CD14-positive monocyte (primary cell): ENCODE results near the gene UBE2H. TPM values are rescaled to one million over a fixed set of nuclear protein-coding genes. Genes with fewer than 3 reads are reported as not detected.

ENCODE experiments used
- DNase-seq, 3 donors: peaks; one replicate each; pipeline ENCODE4 v3.0.0-alpha.2; 2011 to 2022
- H2AFZ ChIP-seq: 2 replicates; pipeline ENCODE4 v1.6.0; 2012; ENCODE audit warnings: mild to moderate bottlenecking, low read depth, low read length, inconsistent platforms; ENCODE audit not compliant: insufficient read depth, poor library complexity, severe bottlenecking
- H3K27ac ChIP-seq, 2 donors: 1 replicate in 1 of 2; 2 replicates in 1 of 2; pipeline ENCODE4 v1.5.1; 2012 to 2013; ENCODE audit warnings: low read length in 2 of 2, control low read depth in 1 of 2, inconsistent platforms in 1 of 2, low read depth in 1 of 2, mild to moderate bottlenecking in 1 of 2
- H3K27me3 ChIP-seq, 2 donors: one replicate each; pipeline versions ENCODE4 v1.6.0 to v1.6.1; 2011 to 2013; ENCODE audit warnings: low read length in 2 of 2; ENCODE audit not compliant: control insufficient read depth in 2 of 2, insufficient read depth in 2 of 2
- H3K36me3 ChIP-seq, 2 donors: replicated peaks in 1 of 2; 1 replicate in 1 of 2; 2 replicates in 1 of 2; pipeline versions ENCODE4 v1.5.1 to v1.6.1; 2012 to 2013; ENCODE audit warnings: low read length in 2 of 2, control low read depth in 1 of 2, inconsistent platforms in 1 of 2, mild to moderate bottlenecking in 1 of 2; ENCODE audit not compliant: insufficient read depth in 2 of 2, control insufficient read depth in 1 of 2
- H3K4me1 ChIP-seq, 2 donors: 1 replicate in 1 of 2; 2 replicates in 1 of 2; pipeline versions ENCODE4 v1.5.1 to v1.6.1; 2012 to 2013; ENCODE audit warnings: low read length in 2 of 2, control low read depth in 1 of 2, inconsistent platforms in 1 of 2, mild to moderate bottlenecking in 1 of 2, moderate library complexity in 1 of 2; ENCODE audit not compliant: insufficient read depth in 2 of 2, control insufficient read depth in 1 of 2
- H3K4me2 ChIP-seq: replicated peaks from 2 replicates; pipeline ENCODE3; 2012; ENCODE audit warnings: low read length, moderate library complexity, mild to moderate bottlenecking; ENCODE audit not compliant: poor library complexity, severe bottlenecking; ENCODE audit errors: extremely low read depth
- H3K4me3 ChIP-seq, 3 experiments: fragments of 200-600 bp in 1 of 3; sonication (generic) in 1 of 3; replicated peaks in 1 of 3; 1 replicate in 2 of 3; 2 replicates in 1 of 3; pipeline ENCODE4 v1.5.1; 2011 to 2013; ENCODE audit warnings: low read length in 3 of 3, mild to moderate bottlenecking in 3 of 3, control low read depth in 2 of 3, low read depth in 2 of 3, inconsistent platforms in 1 of 3, moderate library complexity in 1 of 3
- H3K79me2 ChIP-seq: 2 replicates; pipeline ENCODE4 v1.6.0; 2012; ENCODE audit warnings: mild to moderate bottlenecking, control low read depth, inconsistent platforms, low read length, moderate library complexity; ENCODE audit not compliant: insufficient read depth
- H3K9ac ChIP-seq: 2 replicates; pipeline ENCODE4 v1.6.0; 2017; ENCODE audit warnings: low read length, mild to moderate bottlenecking; ENCODE audit not compliant: insufficient read depth, poor library complexity, severe bottlenecking
- H3K9me3 ChIP-seq, 2 donors: replicated peaks in 1 of 2; 1 replicate in 1 of 2; 2 replicates in 1 of 2; pipeline versions ENCODE4 v1.5.1 to v1.6.1; 2012 to 2013; ENCODE audit warnings: low read length in 2 of 2, control low read depth in 1 of 2; ENCODE audit not compliant: control insufficient read depth in 1 of 2, insufficient read depth in 1 of 2
- H4K20me1 ChIP-seq: 2 replicates; pipeline ENCODE4 v1.6.0; 2012; ENCODE audit warnings: mild to moderate bottlenecking, low read length, control low read depth, moderate library complexity; ENCODE audit not compliant: insufficient read depth
- H3K27ac Mint-ChIP-seq, 7 donors: one replicate each; pipeline ENCODE4 v1.8.0; 2020; ENCODE audit warnings: mild to moderate bottlenecking in 7 of 7, mixed read lengths in 7 of 7, moderate library complexity in 6 of 7, inconsistent platforms in 2 of 7
- H3K27me3 Mint-ChIP-seq, 3 donors: one replicate each; pipeline ENCODE4 v1.8.0; 2021 to 2022; ENCODE audit warnings: low read depth in 3 of 3, mild to moderate bottlenecking in 3 of 3, mixed read lengths in 3 of 3, moderate library complexity in 3 of 3, inconsistent platforms in 1 of 3
- H3K36me3 Mint-ChIP-seq, 2 donors: one replicate each; pipeline ENCODE4 v1.8.0; 2020; ENCODE audit warnings: mixed read lengths in 2 of 2, inconsistent platforms in 1 of 2, mild to moderate bottlenecking in 1 of 2
- H3K4me1 Mint-ChIP-seq: one replicate; pipeline ENCODE4 v1.8.0; 2020; ENCODE audit warnings: mild to moderate bottlenecking, mixed read lengths
- H3K4me3 Mint-ChIP-seq, 2 donors: one replicate each; pipeline ENCODE4 v1.8.0; 2020; ENCODE audit warnings: mild to moderate bottlenecking in 2 of 2, mixed read lengths in 2 of 2, moderate library complexity in 1 of 2
- H3K9me3 Mint-ChIP-seq, 7 donors: one replicate each; pipeline ENCODE4 v1.8.0; 2020 to 2022; ENCODE audit warnings: mixed read lengths in 7 of 7, mild to moderate bottlenecking in 6 of 7, moderate library complexity in 6 of 7, inconsistent platforms in 2 of 7
- WGBS: methylation state at CpG from one replicate; pipeline ENCODE4 v1.1.5; 2013; ENCODE audit warnings: missing lambda C conversion rate; ENCODE audit not compliant: insufficient coverage; 5-methylcytosine and 5-hydroxymethylcytosine counted together
- intact Hi-C, 2 donors: fragments of 100-400 bp; cut with micrococcal nuclease; formaldehyde crosslinking; loops; one replicate each; pipeline versions ENCODE4 v1.15.0 to v1.15.1; 2023
- polyA plus RNA-seq, 3 donors: library from polyadenylated mRNA; depleted of rRNA in 1 of 3; unstranded in 2 of 3; stranded (reverse) in 1 of 3; fragments of 300-500 nt in 2 of 3; fragments of >200 nt in 1 of 3; fragmentation: Illumina TruSeq in 2 of 3; gene quantifications; 1 replicate in 2 of 3; 2 replicates in 1 of 3; pipeline ENCODE4 v1.2.3, GENCODE V29; 2012 to 2021
- TF ChIP-seq, protein P1 (sequence below): fragments of 200-600 bp; IDR thresholded peaks from one replicate; pipeline ENCODE4 v1.8.0; 2022; ENCODE audit warnings: antibody characterized with exemption, mild to moderate bottlenecking

The UBE2H gene
- polyA plus RNA-seq, 3 donors, result 12.6 to 26.0 (median 16.0) TPM

DNA sequence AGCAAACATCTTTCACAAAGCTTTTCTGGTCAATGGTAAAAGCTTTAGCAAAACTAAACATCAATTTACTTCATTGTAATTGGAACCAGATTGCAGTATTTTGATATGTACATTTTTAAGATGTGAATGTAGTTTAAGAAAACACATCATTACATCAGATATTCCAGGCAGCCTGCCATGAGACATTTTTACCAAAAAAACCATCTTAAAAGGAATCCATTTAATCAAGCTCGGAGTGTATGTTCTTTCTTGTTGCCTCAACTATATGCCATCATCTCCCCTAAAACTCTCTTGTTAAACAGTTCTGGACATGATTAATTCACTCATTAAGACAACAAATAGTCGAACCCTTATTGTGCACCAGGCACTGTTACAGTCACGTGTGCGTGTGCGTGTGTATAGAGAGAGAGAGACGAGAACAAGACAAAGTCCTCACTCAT is 97.5 kb downstream of the UBE2H start:
- TF ChIP-seq, protein P1, sequence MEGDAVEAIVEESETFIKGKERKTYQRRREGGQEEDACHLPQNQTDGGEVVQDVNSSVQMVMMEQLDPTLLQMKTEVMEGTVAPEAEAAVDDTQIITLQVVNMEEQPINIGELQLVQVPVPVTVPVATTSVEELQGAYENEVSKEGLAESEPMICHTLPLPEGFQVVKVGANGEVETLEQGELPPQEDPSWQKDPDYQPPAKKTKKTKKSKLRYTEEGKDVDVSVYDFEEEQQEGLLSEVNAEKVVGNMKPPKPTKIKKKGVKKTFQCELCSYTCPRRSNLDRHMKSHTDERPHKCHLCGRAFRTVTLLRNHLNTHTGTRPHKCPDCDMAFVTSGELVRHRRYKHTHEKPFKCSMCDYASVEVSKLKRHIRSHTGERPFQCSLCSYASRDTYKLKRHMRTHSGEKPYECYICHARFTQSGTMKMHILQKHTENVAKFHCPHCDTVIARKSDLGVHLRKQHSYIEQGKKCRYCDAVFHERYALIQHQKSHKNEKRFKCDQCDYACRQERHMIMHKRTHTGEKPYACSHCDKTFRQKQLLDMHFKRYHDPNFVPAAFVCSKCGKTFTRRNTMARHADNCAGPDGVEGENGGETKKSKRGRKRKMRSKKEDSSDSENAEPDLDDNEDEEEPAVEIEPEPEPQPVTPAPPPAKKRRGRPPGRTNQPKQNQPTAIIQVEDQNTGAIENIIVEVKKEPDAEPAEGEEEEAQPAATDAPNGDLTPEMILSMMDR, result no peak
- H3K9me3 Mint-ChIP-seq, result no peaks in the 10 kb centered on the region
- 100% methylated on average over 1 of the region's 6 CpGs for WGBS
- Histone ChIP-seq H3K9me3 (no peaks in the 10 kb centered on the region), H2AFZ (no peak overlapping the region), H3K27me3 (no peaks in the 10 kb centered on the region), H3K4me1 (peaks cover 19 to 33% of the 10 kb centered on the region in 2 donors), H3K27ac (no peak overlapping the region), H3K9ac (no peak overlapping the region), H4K20me1 (peaks cover 87% of the 10 kb centered on the region), H3K79me2 (no peaks in the 10 kb centered on the region), H3K36me3 (peaks cover 0 to 24% of the 10 kb centered on the region in 2 donors), H3K4me2 (no peak overlapping the region), H3K4me3 (no peak overlapping the region)
- H3K27me3 Mint-ChIP-seq, result no peaks in the 10 kb centered on the region
- H3K4me1 Mint-ChIP-seq, result peaks cover 40% of the 10 kb centered on the region
- H3K36me3 Mint-ChIP-seq, result peaks cover 29 to 45% of the 10 kb centered on the region in 2 donors
- no peak overlapping the region for H3K27ac Mint-ChIP-seq
- DNase-seq, result no peak
- no peak overlapping the region for H3K4me3 Mint-ChIP-seq
- intact Hi-C loops, result no loop called here

DNA sequence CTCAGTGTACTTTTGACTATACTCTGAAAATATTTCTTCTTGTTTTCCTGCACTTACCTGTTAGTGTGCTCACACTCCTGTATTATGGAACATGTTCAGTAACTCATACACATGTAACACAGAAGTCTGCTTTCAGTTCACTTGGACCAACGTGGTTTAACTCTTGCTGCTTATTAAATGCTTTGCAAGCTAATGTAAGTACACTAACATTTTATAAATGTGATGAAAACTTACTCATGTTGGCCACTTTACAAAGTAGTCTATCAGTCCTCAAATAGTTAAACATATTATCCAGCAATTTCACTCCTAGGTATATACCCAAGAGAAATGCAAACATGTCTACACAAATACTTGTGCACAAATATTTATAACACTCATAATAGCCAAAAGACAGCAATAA is 98.4 kb downstream of the UBE2H start:
- no peak overlapping the region for H3K4me3 ChIP-seq
- no peak for DNase-seq
- Mint-ChIP-seq H3K36me3 (peaks cover 37 to 49% of the 10 kb centered on the region in 2 donors), H3K4me3 (no peak overlapping the region), H3K27me3 (no peaks in the 10 kb centered on the region), H3K4me1 (peaks cover 32% of the 10 kb centered on the region), H3K9me3 (no peaks in the 10 kb centered on the region), H3K27ac (no peak overlapping the region)
- no peaks in the 10 kb centered on the region for H3K27me3 ChIP-seq
- no CpG with 5 or more reads among the region's 1 CpG for WGBS
- no peak overlapping the region for H2AFZ ChIP-seq
- peaks cover 13 to 24% of the 10 kb centered on the region in 2 donors for H3K4me1 ChIP-seq
- peaks cover 84% of the 10 kb centered on the region for H4K20me1 ChIP-seq
- intact Hi-C loops, result no loop called here
- H3K9ac ChIP-seq, result no peak overlapping the region
- no peaks in the 10 kb centered on the region for H3K9me3 ChIP-seq
- H3K36me3 ChIP-seq, result peaks cover 0 to 24% of the 10 kb centered on the region in 2 donors
- H3K79me2 ChIP-seq, result no peaks in the 10 kb centered on the region
- no peak overlapping the region for H3K4me2 ChIP-seq
- TF ChIP-seq, protein P1, result no peak
- no peak overlapping the region for H3K27ac ChIP-seq
